HUES48 (cell line): ENCODE measurements around the gene CNOT2.
A peak's percentile ranks its signal among the peaks of the same experiment; 100 is the strongest.

Source experiments
- H3K27ac ChIP-seq: one replicate; pipeline ENCODE4 v1.7.0; 2013; ENCODE audit warnings: low read depth, low read length, inconsistent platforms
- H3K27me3 ChIP-seq: 2 replicates; pipeline ENCODE4 v1.6.1; 2013; ENCODE audit warnings: mild to moderate bottlenecking, low read length; ENCODE audit not compliant: control insufficient read depth, insufficient read depth
- H3K36me3 ChIP-seq: 2 replicates; pipeline ENCODE4 v1.6.1; 2013; ENCODE audit warnings: low read length; ENCODE audit not compliant: control insufficient read depth, insufficient read depth
- H3K4me1 ChIP-seq: 2 replicates; pipeline ENCODE4 v1.6.1; 2013; ENCODE audit warnings: mild to moderate bottlenecking, low read length; ENCODE audit not compliant: control insufficient read depth, insufficient read depth
- H3K4me3 ChIP-seq: 2 replicates; pipeline ENCODE4 v1.5.1; 2013; ENCODE audit warnings: mild to moderate bottlenecking, low read depth, low read length
- H3K9ac ChIP-seq: 2 replicates; pipeline ENCODE4 v1.6.1; 2013; ENCODE audit warnings: mild to moderate bottlenecking, low read depth, low read length, moderate library complexity
- H3K9me3 ChIP-seq: 2 replicates; pipeline ENCODE4 v1.6.1; 2013; ENCODE audit warnings: low read length; ENCODE audit not compliant: control insufficient read depth, insufficient read depth

Gene CNOT2

DNA sequence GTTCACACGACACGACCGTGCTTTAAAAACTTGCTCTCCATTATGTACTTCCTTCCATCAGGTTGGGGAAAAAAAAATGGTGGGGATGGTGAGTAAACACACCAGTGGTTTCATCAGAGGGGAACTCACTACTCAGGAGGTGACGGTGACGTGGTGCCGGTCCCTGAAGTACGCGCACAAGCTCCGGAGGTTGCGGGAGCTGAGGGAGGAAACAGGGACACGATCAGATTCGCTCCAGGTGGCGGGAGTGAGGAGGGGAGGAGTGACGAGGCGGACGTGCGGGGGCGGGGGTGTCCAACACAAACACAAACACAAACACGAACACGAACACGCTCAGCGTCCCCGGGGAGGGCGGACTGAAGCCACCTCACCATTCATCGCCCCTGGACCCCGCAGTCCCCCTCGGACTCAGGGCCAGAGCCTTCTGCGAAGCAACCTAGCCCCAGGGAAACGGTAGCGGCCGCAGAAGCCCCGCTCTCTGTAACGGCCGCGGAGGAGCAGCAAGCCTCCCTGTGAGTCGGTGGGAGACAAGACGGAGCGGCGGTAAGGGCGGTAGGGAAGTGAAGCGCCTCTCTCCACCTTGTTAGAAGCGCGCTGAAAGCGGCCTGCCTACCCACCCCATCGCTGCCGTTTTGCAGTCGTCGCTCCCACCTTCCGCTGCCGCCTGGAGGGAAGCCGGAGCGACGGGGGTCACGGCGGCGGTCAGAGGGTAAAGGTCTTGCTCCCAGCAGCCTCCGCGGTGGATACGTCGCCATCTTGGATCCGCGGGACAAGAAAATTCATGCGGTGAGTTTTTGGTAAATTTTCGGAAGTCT is at the start of gene CNOT2:
Gene CNOT2, plus strand, starts transcription at position 739 of the 815 bp plus-strand sequence. CDS start 34,794 bp downstream, outside the sequence.
- H3K27ac ChIP-seq, result peak within 1 kb of the TSS; percentile 100
- H3K27me3 ChIP-seq, result no peaks in the 10 kb centered on the region
- H3K4me1 ChIP-seq, result peaks cover 33% of the 10 kb centered on the region
- H3K4me3 ChIP-seq, result peak within 1 kb of the TSS; percentile 99
- H3K36me3 ChIP-seq, result peaks cover 28% of the 10 kb centered on the region
- H3K9ac ChIP-seq, result peak within 1 kb of the TSS; percentile 95
- H3K9me3 ChIP-seq, result no peaks in the 10 kb centered on the region

GRCh38 chr12:70194076-70194475 is 49.2 kb upstream of the CNOT2 start:
- Histone ChIP-seq H3K27me3 (no peaks in the 10 kb centered on the region), H3K4me1 (peaks cover 9% of the 10 kb centered on the region), H3K27ac (no peak overlapping the region), H3K4me3 (no peak overlapping the region), H3K36me3 (no peaks in the 10 kb centered on the region), H3K9me3 (no peaks in the 10 kb centered on the region), H3K9ac (no peak overlapping the region)

GRCh38 chr12:70196811-70197281 is 46.4 kb upstream of the CNOT2 start:
- Histone ChIP-seq H3K27me3 (no peaks in the 10 kb centered on the region), H3K27ac (no peak overlapping the region), H3K36me3 (no peaks in the 10 kb centered on the region), H3K9me3 (no peaks in the 10 kb centered on the region), H3K9ac (no peak overlapping the region), H3K4me1 (no peaks in the 10 kb centered on the region; the same call in 1 of the 2 replicates), H3K4me3 (no peak overlapping the region)

GRCh38 chr12:70197345-70197744 is 45.9 kb upstream of the CNOT2 start:
- no peak overlapping the region for H3K4me3 ChIP-seq
- no peak overlapping the region for H3K27ac ChIP-seq
- no peaks in the 10 kb centered on the region for H3K36me3 ChIP-seq
- H3K4me1 ChIP-seq, result no peaks in the 10 kb centered on the region; the same call in 1 of the 2 replicates
- H3K9me3 ChIP-seq, result no peaks in the 10 kb centered on the region
- no peak overlapping the region for H3K9ac ChIP-seq
- H3K27me3 ChIP-seq, result no peaks in the 10 kb centered on the region

DNA sequence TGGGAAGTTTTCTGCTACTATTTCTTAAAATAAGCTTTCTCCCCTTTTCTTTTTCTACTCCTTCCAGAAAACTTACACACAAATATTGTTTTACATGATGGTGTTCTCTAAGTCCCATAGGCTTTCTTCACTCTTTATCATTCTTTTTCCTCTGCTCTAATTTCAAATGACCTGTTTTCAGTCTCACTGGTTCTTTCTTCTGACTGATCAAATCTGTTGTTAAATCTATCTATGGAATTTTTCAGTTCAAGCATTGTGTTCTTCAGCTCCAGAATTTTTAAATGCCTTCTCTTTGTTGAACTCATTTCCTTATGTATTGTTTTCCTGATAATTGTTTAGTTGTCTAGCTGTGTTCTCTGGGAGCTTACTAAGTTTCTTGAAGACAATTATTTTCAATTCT is 29.5 kb upstream of the CNOT2 start:
- Histone ChIP-seq H3K9ac (no peak overlapping the region), H3K4me1 (no peaks in the 10 kb centered on the region), H3K36me3 (no peaks in the 10 kb centered on the region), H3K9me3 (0 out of 2 replicates have a peak, but pooled peaks cover 10% of the 10 kb centered on the region), H3K4me3 (no peak overlapping the region), H3K27me3 (no peaks in the 10 kb centered on the region), H3K27ac (no peak overlapping the region)

DNA sequence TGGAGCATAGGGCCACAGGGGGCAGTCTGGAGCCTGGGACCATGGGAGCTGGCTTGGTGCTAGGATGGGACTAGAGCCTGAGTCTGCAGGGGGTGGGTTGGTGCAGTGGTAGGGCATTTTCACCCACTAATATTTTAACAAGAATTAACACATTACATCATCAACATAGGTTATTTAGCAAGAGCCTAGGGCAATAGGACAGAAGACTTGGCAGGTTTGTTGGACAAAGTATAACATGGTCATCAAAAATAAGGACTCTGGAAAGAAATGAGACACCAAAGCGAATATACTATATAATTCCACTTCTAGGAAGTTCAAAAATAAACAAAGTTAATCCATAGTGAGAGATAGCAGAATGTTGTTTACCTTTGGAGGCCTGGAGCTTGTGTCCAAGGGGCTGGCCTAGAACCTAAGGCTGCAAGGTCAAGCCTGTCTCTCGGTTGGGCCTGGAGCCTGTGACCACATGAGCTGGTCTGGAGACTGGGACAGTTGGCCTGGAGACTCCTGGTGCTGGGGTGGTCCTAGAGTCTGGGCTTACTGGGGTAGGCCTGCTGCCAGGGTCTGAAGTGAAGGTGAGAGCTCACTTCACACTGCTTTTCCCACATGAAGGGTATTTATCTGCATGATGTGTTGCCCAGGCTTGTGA is 28.1 kb upstream of the CNOT2 start:
- no peak overlapping the region for H3K27ac ChIP-seq
- no peak overlapping the region for H3K4me3 ChIP-seq
- H3K9ac ChIP-seq, result no peak overlapping the region
- no peaks in the 10 kb centered on the region for H3K4me1 ChIP-seq
- H3K9me3 ChIP-seq, result 0 out of 2 replicates have a peak, but pooled peaks cover 5% of the 10 kb centered on the region
- no peaks in the 10 kb centered on the region for H3K27me3 ChIP-seq
- H3K36me3 ChIP-seq, result no peaks in the 10 kb centered on the region

GRCh38 chr12:70217416-70217815 is 25.8 kb upstream of the CNOT2 start:
- no peaks in the 10 kb centered on the region for H3K4me1 ChIP-seq
- H3K9ac ChIP-seq, result no peak overlapping the region
- H3K36me3 ChIP-seq, result no peaks in the 10 kb centered on the region
- H3K27me3 ChIP-seq, result no peaks in the 10 kb centered on the region
- H3K9me3 ChIP-seq, result no peaks in the 10 kb centered on the region
- H3K4me3 ChIP-seq, result no peak overlapping the region
- H3K27ac ChIP-seq, result no peak overlapping the region

DNA sequence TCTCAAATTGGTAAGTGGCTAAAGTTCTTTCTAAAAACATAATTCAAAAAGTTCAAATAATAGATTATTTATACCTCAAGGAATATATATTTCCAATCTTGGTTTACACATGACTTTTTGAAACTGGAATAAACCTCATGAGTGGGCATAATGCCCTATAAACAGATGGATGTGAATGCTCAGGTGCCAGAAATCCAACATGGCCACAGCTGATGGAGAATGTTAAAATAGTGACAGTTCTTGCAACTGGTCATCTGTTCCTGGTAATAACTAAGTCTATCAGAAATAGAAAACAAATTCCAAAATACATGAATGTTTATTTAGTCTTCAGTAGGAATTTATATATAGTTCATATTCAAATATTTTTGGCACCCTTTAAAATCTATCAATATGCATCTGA is 21.6 kb upstream of the CNOT2 start:
- Histone ChIP-seq H3K4me1 (no peaks in the 10 kb centered on the region), H3K4me3 (no peak overlapping the region), H3K27me3 (no peaks in the 10 kb centered on the region), H3K36me3 (no peaks in the 10 kb centered on the region), H3K9me3 (no peaks in the 10 kb centered on the region), H3K27ac (no peak overlapping the region), H3K9ac (no peak overlapping the region)

DNA sequence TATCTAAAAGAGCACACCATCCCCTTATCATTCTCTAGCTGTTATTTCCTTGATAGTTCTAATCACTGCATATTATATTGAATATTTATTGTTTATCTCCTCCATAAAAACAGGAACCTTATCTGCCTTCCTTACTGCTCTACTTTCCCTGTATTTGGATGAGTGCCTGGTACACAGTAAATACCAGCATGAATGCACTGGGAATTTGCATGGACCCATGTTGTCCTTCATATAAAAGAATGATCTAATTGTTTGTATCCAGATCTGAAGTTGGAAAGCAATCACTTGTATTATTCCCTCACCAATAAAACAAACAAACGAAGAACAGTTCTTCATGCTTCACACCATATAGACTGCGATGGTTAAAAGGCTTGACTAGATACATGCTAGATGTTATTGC is 15.3 kb upstream of the CNOT2 start:
- no peaks in the 10 kb centered on the region for H3K27me3 ChIP-seq
- H3K9ac ChIP-seq, result no peak overlapping the region
- H3K4me3 ChIP-seq, result no peak overlapping the region
- H3K4me1 ChIP-seq, result no peaks in the 10 kb centered on the region
- no peak overlapping the region for H3K27ac ChIP-seq
- no peaks in the 10 kb centered on the region for H3K9me3 ChIP-seq
- no peaks in the 10 kb centered on the region for H3K36me3 ChIP-seq

GRCh38 chr12:70230934-70231606 is 12.2 kb upstream of the CNOT2 start:
- no peak overlapping the region for H3K9ac ChIP-seq
- no peaks in the 10 kb centered on the region for H3K36me3 ChIP-seq
- no peak overlapping the region for H3K27ac ChIP-seq
- H3K9me3 ChIP-seq, result no peaks in the 10 kb centered on the region
- H3K4me1 ChIP-seq, result no peaks in the 10 kb centered on the region
- H3K27me3 ChIP-seq, result no peaks in the 10 kb centered on the region
- no peak overlapping the region for H3K4me3 ChIP-seq

- Histone ChIP-seq H3K36me3 (peaks cover 35% of the 10 kb centered on the region), H3K9me3 (no peaks in the 10 kb centered on the region), H3K4me1 (0 out of 2 replicates have a peak, but pooled peaks cover 3% of the 10 kb centered on the region), H3K27me3 (no peaks in the 10 kb centered on the region), H3K9ac (no peak overlapping the region), H3K27ac (no peak overlapping the region), H3K4me3 (no peak overlapping the region)
Observed at GRCh38 chr12:70236990-70237389, 6.2 kb upstream of the CNOT2 start.
